GM06990 (cell line): ENCODE measurements around the gene P2RX2.
"Not testable (repeated sequence)": the region's sequence is repeated elsewhere in the genome, so short reads cannot be mapped to it uniquely, and the experiment has no call there.

Experiments
- DNase-seq: peaks from one replicate; pipeline ENCODE4 v3.0.0-alpha.2; 2011; ENCODE audit not compliant: insufficient read length; ENCODE audit errors: extremely low read depth
- H3K27me3 ChIP-seq: replicated peaks from 2 replicates; pipeline ENCODE4 v1.6.0; 2011; ENCODE audit warnings: low read length; ENCODE audit not compliant: control insufficient read depth, insufficient read depth
- H3K36me3 ChIP-seq: 2 replicates; pipeline ENCODE4 v1.5.1; 2011; ENCODE audit warnings: low read length; ENCODE audit not compliant: control insufficient read depth, insufficient read depth
- H3K4me3 ChIP-seq: replicated peaks from 2 replicates; pipeline ENCODE4 v1.5.1; 2011; ENCODE audit warnings: low read depth, mild to moderate bottlenecking, control low read depth, low read length
- TF ChIP-seq, protein P1 (sequence below): IDR thresholded peaks from 2 replicates; pipeline ENCODE4 v1.5.1; 2011; ENCODE audit warnings: low read length, control low read depth, mild to moderate bottlenecking, inconsistent platforms; ENCODE audit not compliant: insufficient read depth, poor library complexity, severe bottlenecking

P2RX2 gene

DNA sequence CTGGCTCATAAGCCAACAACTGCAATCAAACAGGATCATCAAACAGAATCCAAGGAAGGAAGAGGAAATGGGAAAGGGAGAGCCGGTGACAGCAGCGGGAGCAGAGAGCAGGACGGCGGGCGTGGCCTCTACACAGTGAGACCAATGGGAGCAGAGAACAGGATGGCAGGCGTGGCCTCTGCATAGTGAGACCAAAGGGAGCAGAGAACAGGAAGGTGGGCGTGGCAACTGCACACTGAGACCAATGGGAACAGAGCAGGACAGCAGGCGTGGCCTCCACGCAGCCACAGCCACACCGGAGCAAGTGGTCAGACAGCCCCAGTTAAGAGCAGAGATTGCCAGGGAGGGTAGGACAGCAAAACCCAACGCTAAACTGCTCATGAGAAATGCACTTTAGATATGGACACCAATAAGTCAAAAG lies 24.6 kb upstream of the P2RX2 start:
- no peak overlapping the region for H3K4me3 ChIP-seq
- peak; percentile 48 for DNase-seq
- H3K27me3 ChIP-seq, result no peaks in the 10 kb centered on the region; the same call in 1 of the 2 replicates

DNA sequence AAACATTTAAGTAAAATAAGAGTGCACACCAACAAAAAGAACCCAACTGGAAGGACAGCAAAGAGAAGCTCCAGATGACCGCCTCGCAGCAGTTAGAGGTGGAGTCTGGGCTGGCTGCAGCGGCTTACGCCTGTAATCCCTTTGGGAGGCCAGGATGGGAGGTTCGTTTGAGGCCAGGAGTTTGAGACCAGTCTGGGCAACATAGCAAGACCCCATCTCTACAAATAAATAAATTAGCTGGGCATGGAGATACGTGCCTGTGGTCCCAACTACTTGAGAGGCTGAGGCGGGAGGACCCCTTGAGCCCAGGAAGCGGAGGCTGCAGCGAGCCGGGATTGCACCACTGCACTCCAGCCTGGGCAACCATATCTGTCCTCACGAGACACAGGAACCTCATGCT lies 23.4 kb upstream of the P2RX2 start:
- DNase-seq, result no peak
- TF ChIP-seq, protein P1, sequence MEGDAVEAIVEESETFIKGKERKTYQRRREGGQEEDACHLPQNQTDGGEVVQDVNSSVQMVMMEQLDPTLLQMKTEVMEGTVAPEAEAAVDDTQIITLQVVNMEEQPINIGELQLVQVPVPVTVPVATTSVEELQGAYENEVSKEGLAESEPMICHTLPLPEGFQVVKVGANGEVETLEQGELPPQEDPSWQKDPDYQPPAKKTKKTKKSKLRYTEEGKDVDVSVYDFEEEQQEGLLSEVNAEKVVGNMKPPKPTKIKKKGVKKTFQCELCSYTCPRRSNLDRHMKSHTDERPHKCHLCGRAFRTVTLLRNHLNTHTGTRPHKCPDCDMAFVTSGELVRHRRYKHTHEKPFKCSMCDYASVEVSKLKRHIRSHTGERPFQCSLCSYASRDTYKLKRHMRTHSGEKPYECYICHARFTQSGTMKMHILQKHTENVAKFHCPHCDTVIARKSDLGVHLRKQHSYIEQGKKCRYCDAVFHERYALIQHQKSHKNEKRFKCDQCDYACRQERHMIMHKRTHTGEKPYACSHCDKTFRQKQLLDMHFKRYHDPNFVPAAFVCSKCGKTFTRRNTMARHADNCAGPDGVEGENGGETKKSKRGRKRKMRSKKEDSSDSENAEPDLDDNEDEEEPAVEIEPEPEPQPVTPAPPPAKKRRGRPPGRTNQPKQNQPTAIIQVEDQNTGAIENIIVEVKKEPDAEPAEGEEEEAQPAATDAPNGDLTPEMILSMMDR, result no peak
- Histone ChIP-seq H3K27me3 (no peaks in the 10 kb centered on the region; the same call in 1 of the 2 replicates), H3K4me3 (no peak overlapping the region), H3K36me3 (no peaks in the 10 kb centered on the region)

More for the DNA sequence above, 24.6 kb upstream of the P2RX2 start:
- no peaks in the 10 kb centered on the region for H3K36me3 ChIP-seq
- TF ChIP-seq, protein P1, result no peak

DNA sequence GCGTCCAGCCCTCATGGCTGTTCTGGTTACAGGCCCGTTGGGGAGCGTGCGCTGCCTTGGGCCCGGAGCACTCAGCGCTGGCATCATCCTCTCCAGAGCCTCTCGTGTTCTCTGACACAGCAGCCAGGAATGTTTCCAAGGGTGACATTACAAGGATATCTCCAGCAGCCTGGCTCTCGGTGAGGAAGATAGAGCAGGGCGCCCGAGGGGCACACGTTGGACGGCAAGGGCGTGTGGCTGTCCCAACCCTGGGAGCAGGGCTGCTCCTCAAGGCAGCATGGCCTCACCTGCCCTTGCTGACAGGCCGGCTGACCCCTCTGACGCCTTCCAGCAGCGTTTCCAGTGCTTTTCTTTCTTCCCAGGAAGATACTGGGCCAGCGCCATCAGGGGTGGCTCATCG lies 22.6 kb upstream of the P2RX2 start:
- TF ChIP-seq, protein P1, result no peak
- H3K4me3 ChIP-seq, result no peak overlapping the region
- H3K36me3 ChIP-seq, result no peaks in the 10 kb centered on the region
- H3K27me3 ChIP-seq, result no peaks in the 10 kb centered on the region; the same call in 1 of the 2 replicates
- no peak for DNase-seq

DNA sequence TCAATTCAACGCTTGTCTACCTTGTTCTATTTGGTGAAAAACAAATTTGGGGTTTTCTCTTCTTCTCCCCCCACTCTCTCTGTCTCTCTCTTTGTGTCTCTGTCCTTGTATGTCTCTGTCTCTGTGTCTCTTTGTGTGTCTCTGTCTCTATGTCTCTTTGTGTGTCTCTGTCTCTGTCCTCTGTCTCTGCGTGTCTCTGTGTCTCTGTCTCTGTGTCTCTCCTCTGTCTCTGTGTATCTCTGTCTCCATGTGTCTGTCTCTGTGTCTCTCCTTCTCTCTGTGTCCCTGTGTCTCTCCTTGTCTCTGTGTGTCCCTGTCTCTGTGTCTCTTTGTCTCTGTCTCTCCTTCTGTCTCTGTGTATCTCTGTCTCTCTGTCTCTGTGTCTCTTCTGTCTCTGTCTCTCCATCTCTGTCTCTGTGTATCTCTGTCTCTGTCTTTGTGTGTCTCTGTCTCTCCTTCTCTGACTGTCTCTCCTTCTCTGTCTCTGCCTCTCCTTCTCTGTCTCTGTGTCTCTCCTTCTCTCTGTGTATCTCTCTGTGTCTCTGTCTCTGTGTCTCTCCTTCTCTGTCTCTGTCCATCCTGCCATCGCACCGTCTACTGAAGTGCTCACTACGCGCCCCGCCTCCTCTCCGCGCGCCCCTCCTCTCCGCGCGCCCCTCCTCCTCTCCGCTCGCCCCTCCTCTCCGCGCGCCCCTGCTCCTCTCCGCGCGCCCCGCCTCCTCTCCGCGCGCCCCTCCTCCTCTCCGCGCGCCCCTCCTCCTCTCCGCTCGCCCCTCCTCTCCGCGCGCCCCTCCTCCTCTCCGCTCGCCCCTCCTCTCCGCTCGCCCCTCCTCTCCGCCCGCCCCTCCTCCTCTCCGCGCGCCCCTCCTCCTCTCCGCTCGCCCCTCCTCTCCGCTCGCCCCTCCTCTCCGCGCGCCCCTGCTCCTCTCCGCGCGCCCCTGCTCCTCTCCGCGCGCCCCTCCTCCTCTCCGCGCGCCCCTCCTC lies 21.0 kb upstream of the P2RX2 start:
- Histone ChIP-seq H3K27me3 (no peaks in the 10 kb centered on the region; the same call in 1 of the 2 replicates), H3K4me3 (peak overlapping the region; percentile 57), H3K36me3 (no peaks in the 10 kb centered on the region)
- TF ChIP-seq, protein P1, result no peak
- DNase-seq, result no peak

DNA sequence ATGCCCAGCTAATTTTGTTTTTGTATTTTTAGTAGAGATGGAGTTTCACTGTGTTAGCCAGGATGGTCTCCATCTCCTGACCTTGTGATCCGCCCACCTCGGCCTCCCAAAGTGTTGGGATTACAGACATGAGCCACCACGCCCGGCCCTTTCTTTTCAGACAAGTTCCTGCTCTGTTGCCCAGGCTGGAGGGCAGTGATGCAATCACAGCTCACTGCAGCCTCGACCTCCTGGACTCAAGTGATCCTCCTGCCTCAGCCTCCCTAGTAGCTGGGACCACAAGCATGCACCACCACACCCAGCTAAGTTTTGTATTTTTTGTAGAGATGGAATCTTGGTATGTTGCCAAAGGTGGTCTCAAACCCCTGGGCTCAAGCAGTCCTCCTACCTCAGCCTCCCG lies 19.1 kb upstream of the P2RX2 start:
- not testable (repeated sequence) for H3K27me3 ChIP-seq, DNase-seq, H3K4me3 ChIP-seq, H3K36me3 ChIP-seq
